HepG2 (cell line): ENCODE results near the gene ZNF451.

Source experiments
- CTCF ChIP-seq: sonication (generic); formaldehyde crosslinking; IDR thresholded peaks from 2 replicates; pipeline ENCODE4 v1.5.0; 2020; ENCODE audit warnings: mild to moderate bottlenecking, missing genetic modification reagents, moderate library complexity
- DNMT1 ChIP-seq: sonication (generic); formaldehyde crosslinking; IDR thresholded peaks from 2 replicates; pipeline ENCODE4 v1.5.1; 2020; ENCODE audit warnings: mild to moderate bottlenecking, missing genetic modification reagents
- EP300 ChIP-seq, 3 experiments: sonication (generic) in 1 of 3; formaldehyde crosslinking in 1 of 3; IDR thresholded peaks; 2 replicates each; pipeline versions ENCODE4 v1.5.1 to v1.6.1; 2011 to 2020; ENCODE audit warnings: low read depth in 2 of 3, low read length in 2 of 3, borderline replicate concordance in 1 of 3, improper control_type of control experiment in 1 of 3, mild to moderate bottlenecking in 1 of 3, missing genetic modification reagents in 1 of 3, moderate library complexity in 1 of 3
- GLI4 ChIP-seq: sonication (generic); formaldehyde crosslinking; IDR thresholded peaks from 2 replicates; pipeline ENCODE4 v1.5.1; 2020; ENCODE audit warnings: missing genetic modification reagents, mild to moderate bottlenecking, moderate library complexity, borderline replicate concordance
- YY1 ChIP-seq: IDR thresholded peaks from 2 replicates; pipeline ENCODE4 v1.6.1; 2011; ENCODE audit warnings: low read length, low read depth, moderate library complexity, mild to moderate bottlenecking; ENCODE audit not compliant: insufficient read depth, insufficient replicate concordance
- ZBTB1 ChIP-seq: sonication (generic); formaldehyde crosslinking; IDR thresholded peaks from 2 replicates; pipeline ENCODE4 v1.4.0; 2020; ENCODE audit warnings: missing genetic modification reagents, borderline replicate concordance
- ZNF432 ChIP-seq: sonication (generic); formaldehyde crosslinking; IDR thresholded peaks from 2 replicates; pipeline ENCODE4 v1.5.0; 2020; ENCODE audit warnings: missing genetic modification reagents, mild to moderate bottlenecking, borderline replicate concordance
- ZNF687 ChIP-seq: sonication (generic); formaldehyde crosslinking; IDR thresholded peaks from 2 replicates; pipeline ENCODE4 v1.5.1; 2020; ENCODE audit warnings: mild to moderate bottlenecking, missing genetic modification reagents, moderate library complexity

GRCh38 chr6:57190140-57190539 is 100.2 kb downstream of the ZNF451 start:
- TF ChIP-seq YY1 (no peak), EP300 (IDR thresholded peaks at IDR 0.05; ENCODE audit: low read depth in 2 of 2, low read length in 2 of 2) (no peak), EP300 (CRISPR knock-in tag; IDR thresholded peaks at IDR 0.05; ENCODE audit: borderline replicate concordance) (no peak), CTCF (peak; percentile 45), ZNF687 (CRISPR knock-in tag) (no peak), ZBTB1 (CRISPR knock-in tag) (no peak), GLI4 (CRISPR knock-in tag) (no peak), DNMT1 (no peak), ZNF432 (no peak)
